HG03139 (cell line): Measurements from ENCODE around the gene CRMP1.
"Not testable (repeated sequence)": the region's sequence is repeated elsewhere in the genome, so short reads cannot be mapped to it uniquely, and the experiment has no call there.

Experiments used
- ATAC-seq: cut with Tn5 transposase; IDR thresholded peaks from one replicate; pipeline ENCODE4 v1.9.1; 2021; ENCODE audit not compliant: unreplicated experiment

Gene CRMP1

DNA sequence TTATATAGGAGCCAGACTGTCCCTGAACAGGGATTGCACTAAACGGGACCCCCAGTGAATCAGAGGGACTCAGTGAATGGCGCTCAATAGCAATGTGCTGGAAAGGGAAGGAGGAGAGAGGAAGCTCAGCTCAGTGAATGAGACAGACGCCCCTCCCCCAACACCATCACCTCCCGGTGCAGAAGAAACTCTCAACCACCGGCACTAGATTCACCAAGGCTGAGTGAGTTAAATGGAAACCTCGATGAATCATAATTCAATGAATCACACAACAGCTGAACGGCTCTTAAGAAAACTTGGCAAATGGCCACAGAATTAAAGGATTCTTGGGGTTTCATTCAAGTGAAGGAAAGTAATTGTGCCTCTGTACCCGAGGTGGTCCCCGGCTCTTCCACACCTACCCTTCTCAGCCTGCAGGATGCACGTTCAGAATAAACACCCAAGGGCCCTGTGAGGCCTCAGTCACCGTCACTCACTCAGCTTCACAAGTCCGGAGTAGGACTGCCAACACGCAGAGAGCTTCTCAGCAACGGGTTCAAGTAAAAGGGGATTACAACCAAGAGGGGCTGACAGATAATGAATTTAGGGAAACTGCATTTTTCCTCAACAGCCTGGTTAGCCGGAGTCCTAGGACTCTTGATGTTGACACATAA lies 29.3 kb downstream of the CRMP1 start:
- ATAC-seq: no peak

DNA sequence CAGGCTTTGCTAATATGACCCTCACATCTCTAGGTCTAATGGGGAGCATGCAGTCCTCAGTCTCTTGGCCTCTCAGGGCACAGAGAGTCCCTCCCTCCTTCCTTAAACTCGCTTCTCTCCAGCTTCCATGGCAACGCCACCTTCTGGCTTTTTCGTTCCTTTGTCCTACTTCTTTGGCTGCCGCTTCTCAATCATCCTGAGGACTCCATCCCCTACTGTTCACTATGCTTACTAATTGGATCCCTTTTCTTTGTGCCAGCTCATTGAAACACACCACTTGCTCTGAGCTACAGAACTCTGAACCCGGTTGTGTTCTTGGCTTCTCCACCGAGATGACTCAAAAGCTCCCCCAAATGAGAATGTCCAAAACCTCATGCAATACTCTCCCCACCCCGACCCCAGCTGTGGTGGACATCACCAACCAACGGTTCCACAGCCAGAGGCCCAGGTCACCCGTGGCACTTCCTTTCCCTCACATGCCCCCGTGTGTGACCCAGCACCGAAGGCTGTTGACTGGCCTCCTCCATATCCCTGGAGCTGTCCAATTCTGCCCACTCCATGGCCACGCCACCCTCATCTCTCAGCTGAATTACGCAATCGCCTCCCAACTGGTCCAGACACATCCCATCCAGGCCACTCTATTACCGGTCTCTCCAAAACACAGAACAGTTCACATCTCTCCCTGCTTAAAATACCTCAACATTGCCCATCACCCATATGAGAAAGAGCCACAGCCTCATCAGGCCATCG lies 34.7 kb downstream of the CRMP1 start:
- no peak for ATAC-seq

DNA sequence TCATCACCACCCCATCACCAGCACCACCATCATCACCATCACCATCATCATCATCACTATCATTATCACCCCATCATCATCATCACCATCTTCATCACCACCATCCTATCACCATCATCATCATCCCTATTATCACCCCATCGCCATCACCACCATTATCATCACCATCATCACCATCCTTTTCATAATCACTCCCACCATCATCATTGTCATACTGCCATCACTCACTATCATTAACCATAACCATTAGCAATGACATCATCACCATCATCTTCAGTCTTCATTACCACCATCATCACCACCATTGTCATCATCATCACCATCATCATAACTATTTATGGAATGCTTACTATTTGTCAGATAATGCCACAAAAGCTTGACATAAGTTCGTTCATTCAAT lies 35.7 kb downstream of the CRMP1 start:
- ATAC-seq: no peak

DNA sequence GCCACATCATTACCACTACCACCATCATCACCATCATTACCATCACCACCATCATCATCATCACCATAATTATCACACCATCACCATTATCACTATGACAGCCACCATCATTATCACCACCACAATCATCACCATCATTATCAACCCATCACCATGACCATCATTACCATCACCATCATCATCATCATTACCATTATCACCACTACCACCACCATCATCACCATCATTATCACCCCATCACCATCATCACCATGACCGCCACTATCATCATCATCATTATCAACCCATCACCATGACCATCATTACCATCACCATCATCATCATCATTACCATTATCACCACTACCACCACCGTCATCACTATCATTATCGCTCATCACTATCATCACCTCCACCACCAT lies 36.5 kb downstream of the CRMP1 start:
- ATAC-seq: not testable (repeated sequence)

GRCh38 chr4:5854929-5855328 lies 38.0 kb downstream of the CRMP1 start:
- ATAC-seq: no peak

DNA sequence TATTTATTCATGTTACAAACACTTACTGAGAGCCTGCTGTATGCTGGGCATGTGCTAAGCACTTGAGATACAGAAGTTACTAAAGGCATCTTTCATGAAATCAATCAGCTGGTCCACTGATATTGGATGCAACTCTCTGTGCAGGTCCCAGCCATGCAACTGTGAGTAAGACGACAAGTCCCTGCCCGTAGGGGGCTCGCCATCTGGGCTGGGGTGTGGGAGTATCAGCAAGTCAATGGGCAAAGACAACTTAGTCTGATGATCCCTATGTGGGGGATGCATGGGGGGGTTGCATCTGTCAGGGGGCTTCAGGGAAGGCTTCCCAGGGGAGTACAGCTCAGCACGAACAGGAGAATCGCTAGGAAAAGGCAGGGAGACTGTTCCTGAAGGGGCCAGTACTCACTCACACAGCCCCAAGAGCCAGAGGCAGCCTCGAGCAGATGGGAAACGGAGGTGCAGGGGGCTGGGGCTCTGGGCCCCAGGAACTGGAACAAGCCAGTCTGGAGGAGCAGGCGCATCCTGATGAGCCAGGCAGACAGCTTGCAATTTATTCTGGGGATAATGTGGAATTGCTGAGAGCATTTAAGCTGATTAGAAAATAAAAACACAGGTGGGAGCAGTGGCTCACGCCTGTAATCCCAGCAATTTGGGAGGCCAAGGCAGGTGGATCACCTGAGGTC lies 40.2 kb downstream of the CRMP1 start:
- no peak for ATAC-seq

DNA sequence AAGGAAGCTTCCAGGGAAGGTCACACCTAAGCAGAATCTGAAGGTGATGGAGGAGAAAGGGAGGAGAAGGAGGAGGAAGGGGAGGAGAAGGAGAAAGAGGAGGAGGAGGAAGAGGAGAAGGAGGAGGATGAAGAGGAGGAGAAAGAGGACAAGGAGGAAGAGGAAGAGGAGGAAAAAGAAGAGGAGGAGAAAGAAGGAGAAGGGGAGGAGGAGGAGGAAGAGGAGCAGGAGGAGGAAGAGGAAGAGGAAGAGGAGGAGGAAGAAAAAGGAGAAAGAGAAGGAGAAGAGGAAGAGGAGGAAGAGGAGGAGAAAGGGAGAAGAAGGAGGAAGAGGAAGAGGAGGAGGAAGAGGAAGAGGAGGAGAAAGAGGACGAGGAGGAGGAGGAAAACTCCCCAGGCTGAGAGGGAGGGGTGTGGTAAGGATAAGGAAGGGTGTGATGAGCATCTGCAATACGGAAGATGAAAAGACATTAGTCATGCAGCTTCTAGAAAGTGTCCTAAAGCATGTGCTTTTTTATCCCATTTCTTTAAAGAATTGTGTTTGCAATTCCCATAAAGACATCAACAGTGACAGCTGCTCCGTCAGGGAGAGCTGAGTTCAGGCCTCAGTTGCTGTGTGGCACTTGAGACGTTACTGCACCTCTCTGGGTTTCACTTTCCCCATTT lies 41.1 kb downstream of the CRMP1 start:
- no peak for ATAC-seq

- no peak for ATAC-seq
Measured at GRCh38 chr4:5845035-5845905, 47.6 kb downstream of the CRMP1 start.

- ATAC-seq: no peak
Measured at GRCh38 chr4:5843573-5844530, 49.0 kb downstream of the CRMP1 start.

DNA sequence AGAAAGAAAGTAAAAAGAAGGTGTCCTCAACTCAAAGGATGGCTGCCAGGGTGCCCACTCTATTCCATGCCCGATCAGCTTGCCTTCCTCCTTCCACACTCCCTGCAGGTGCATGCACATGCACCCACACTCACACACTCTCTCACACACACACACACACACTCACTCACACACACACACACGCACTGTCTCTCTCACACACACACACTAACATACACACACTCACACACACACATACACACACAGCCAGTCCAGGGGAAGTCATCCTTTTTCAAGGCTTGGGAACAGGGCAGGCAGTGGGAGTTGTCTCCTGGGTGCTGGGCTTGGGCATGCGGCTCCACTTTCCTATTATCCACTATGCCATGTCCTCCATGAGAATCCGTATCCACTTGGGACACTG lies 50.4 kb downstream of the CRMP1 start:
- no peak for ATAC-seq

- ATAC-seq: no peak
Measured at GRCh38 chr4:5839751-5840674, 52.9 kb downstream of the CRMP1 start.

DNA sequence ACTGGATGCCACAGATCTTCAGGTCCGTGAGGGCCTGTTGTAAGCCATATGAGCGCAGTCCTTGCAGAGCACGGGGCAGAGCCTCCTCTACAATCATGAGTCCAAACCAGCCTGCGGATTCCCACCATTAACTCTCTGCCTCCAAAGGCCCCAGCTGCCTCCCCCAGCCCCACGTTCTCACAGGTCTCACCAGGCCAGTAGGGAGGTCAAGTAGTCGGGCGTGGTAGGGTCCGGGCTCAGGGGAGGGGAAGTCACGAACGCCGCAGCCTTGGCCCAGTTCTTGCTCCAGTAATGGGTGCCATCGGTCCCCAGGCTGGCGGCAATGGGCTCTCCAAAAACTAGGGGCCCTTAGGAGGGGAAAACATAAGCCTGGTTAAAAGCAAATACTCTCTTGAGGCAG lies 53.6 kb downstream of the CRMP1 start:
- no peak for ATAC-seq

DNA sequence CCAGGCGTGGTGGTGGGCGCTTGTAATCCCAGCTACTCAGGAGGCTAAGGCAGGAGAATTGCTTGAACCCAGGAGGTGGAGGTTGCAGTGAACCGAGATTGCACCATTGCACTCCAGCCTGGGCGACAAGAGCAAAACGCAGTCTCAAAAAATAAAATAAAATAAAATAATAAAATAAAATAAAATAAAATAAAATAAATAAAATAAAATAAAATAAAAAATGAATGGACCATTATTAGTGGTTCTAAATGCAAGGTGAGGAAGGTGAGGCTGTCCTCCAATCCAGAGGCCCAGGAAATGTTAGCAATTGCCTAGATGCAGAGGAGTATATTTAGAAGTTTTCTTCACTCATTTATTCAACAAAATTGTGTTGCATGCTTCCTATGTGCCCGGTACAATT lies 55.4 kb downstream of the CRMP1 start:
- not testable (repeated sequence) for ATAC-seq

- ATAC-seq: no peak
Measured at GRCh38 chr4:5836943-5837342, 55.9 kb downstream of the CRMP1 start.

GRCh38 chr4:5828005-5828391 lies 64.9 kb downstream of the CRMP1 start:
- no peak for ATAC-seq

- no peak for ATAC-seq
Measured at GRCh38 chr4:5827108-5828004, 65.5 kb downstream of the CRMP1 start.

GRCh38 chr4:5826437-5827107 lies 66.3 kb downstream of the CRMP1 start:
- ATAC-seq: no peak
